Measurements from ENCODE around the gene MTAP. TPM values are rescaled to one million over a fixed set of nuclear protein-coding genes. Genes with fewer than 3 reads are reported as not detected.
A peak's percentile ranks its signal among the peaks of the same experiment; 100 is the strongest.

MTAP gene
- total and polyA plus RNA-seq, 2 of the 13 experiments (the other 11 are each of a cell fraction or from before 2014, with no cell fraction given), result 16.7 to 51.2 TPM

- TF ChIP-seq, protein P1, sequence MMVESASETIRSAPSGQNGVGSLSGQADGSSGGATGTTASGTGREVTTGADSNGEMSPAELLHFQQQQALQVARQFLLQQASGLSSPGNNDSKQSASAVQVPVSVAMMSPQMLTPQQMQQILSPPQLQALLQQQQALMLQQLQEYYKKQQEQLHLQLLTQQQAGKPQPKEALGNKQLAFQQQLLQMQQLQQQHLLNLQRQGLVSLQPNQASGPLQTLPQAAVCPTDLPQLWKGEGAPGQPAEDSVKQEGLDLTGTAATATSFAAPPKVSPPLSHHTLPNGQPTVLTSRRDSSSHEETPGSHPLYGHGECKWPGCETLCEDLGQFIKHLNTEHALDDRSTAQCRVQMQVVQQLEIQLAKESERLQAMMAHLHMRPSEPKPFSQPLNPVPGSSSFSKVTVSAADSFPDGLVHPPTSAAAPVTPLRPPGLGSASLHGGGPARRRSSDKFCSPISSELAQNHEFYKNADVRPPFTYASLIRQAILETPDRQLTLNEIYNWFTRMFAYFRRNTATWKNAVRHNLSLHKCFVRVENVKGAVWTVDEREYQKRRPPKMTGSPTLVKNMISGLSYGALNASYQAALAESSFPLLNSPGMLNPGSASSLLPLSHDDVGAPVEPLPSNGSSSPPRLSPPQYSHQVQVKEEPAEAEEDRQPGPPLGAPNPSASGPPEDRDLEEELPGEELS (CRISPR knock-in tag; IDR thresholded peaks at IDR 0.05), result 0 out of 2 replicates have a peak, but pooled peaks have one; percentile 8
- TF ChIP-seq ZNF670 (CRISPR knock-in tag; IDR thresholded peaks at IDR 0.05; ENCODE audit: borderline replicate concordance), result no peak
- TF ChIP-seq, protein P2, sequence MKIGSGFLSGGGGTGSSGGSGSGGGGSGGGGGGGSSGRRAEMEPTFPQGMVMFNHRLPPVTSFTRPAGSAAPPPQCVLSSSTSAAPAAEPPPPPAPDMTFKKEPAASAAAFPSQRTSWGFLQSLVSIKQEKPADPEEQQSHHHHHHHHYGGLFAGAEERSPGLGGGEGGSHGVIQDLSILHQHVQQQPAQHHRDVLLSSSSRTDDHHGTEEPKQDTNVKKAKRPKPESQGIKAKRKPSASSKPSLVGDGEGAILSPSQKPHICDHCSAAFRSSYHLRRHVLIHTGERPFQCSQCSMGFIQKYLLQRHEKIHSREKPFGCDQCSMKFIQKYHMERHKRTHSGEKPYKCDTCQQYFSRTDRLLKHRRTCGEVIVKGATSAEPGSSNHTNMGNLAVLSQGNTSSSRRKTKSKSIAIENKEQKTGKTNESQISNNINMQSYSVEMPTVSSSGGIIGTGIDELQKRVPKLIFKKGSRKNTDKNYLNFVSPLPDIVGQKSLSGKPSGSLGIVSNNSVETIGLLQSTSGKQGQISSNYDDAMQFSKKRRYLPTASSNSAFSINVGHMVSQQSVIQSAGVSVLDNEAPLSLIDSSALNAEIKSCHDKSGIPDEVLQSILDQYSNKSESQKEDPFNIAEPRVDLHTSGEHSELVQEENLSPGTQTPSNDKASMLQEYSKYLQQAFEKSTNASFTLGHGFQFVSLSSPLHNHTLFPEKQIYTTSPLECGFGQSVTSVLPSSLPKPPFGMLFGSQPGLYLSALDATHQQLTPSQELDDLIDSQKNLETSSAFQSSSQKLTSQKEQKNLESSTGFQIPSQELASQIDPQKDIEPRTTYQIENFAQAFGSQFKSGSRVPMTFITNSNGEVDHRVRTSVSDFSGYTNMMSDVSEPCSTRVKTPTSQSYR (CRISPR knock-in tag; IDR thresholded peaks at IDR 0.05; ENCODE audit: borderline replicate concordance), result peak; percentile 92
- TF ChIP-seq PCBP2 (optimal IDR thresholded peaks at IDR 0.05; ENCODE audit: low read depth, low read length, poor library complexity, severe bottlenecking), result peak; percentile 66
- TF ChIP-seq, protein P3, sequence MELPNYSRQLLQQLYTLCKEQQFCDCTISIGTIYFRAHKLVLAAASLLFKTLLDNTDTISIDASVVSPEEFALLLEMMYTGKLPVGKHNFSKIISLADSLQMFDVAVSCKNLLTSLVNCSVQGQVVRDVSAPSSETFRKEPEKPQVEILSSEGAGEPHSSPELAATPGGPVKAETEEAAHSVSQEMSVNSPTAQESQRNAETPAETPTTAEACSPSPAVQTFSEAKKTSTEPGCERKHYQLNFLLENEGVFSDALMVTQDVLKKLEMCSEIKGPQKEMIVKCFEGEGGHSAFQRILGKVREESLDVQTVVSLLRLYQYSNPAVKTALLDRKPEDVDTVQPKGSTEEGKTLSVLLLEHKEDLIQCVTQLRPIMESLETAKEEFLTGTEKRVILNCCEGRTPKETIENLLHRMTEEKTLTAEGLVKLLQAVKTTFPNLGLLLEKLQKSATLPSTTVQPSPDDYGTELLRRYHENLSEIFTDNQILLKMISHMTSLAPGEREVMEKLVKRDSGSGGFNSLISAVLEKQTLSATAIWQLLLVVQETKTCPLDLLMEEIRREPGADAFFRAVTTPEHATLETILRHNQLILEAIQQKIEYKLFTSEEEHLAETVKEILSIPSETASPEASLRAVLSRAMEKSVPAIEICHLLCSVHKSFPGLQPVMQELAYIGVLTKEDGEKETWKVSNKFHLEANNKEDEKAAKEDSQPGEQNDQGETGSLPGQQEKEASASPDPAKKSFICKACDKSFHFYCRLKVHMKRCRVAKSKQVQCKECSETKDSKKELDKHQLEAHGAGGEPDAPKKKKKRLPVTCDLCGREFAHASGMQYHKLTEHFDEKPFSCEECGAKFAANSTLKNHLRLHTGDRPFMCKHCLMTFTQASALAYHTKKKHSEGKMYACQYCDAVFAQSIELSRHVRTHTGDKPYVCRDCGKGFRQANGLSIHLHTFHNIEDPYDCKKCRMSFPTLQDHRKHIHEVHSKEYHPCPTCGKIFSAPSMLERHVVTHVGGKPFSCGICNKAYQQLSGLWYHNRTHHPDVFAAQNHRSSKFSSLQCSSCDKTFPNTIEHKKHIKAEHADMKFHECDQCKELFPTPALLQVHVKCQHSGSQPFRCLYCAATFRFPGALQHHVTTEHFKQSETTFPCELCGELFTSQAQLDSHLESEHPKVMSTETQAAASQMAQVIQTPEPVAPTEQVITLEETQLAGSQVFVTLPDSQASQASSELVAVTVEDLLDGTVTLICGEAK (IDR thresholded peaks at IDR 0.05), result no peak
- TF ChIP-seq, protein P3 (CRISPR knock-in tag; IDR thresholded peaks at IDR 0.05), result no peak
- TF ChIP-seq ZFX (CRISPR knock-in tag; IDR thresholded peaks at IDR 0.05; ENCODE audit: low read depth), result peak; percentile 85
- no peak for TF ChIP-seq HBP1 (CRISPR knock-in tag; IDR thresholded peaks at IDR 0.05; ENCODE audit: low read depth)
- peak; percentile 14; the same call in 1 of the 2 replicates for TF ChIP-seq MED1 (CRISPR knock-in tag; IDR thresholded peaks at IDR 0.05)
- peak; percentile 75 for TF ChIP-seq XRCC5 (optimal IDR thresholded peaks at IDR 0.05; ENCODE audit: low read length)
- no peak for TF ChIP-seq POGZ (CRISPR knock-in tag; IDR thresholded peaks at IDR 0.05)
Measured at GRCh38 chr9:21965401-21965951, 163.0 kb downstream of the MTAP start (continued).
